IPS-18c (cell line): ENCODE data around the gene ELK1.

Experiments used
- H3K4me3 ChIP-seq: 2 replicates; pipeline ENCODE4 v1.7.0; 2013; ENCODE audit warnings: low read depth, mild to moderate bottlenecking, low read length, moderate library complexity; ENCODE audit not compliant: insufficient read depth
- H3K9me3 ChIP-seq: one replicate; pipeline ENCODE4 v1.6.1; 2013; ENCODE audit warnings: mild to moderate bottlenecking, low read length, moderate library complexity; ENCODE audit not compliant: control insufficient read depth, insufficient read depth

ELK1 gene

DNA sequence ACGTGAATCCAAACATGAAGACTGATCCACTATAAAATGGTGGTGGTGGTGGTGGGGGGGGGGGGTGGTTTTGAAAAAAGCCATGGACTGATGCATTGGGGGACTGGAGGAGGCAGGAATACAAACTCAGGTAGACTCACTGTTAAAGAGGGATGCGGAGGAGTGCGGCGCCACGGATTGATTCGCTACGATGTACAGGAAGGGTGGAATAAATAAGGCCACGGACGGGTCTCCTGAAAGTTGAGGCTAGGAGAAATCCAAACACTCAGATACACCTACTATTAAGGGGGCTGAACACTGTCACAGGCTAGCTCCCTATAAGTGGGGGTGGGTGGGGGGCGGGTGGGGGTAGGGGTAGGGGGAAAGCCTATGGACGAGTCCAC is 591 bp downstream of the ELK1 start:
- H3K4me3 ChIP-seq: peak overlapping the region; percentile 63

GRCh38 chrX:47649271-47649670 is 1.1 kb downstream of the ELK1 start:
- H3K9me3 ChIP-seq: peaks cover 5% of the 10 kb centered on the region
- H3K4me3 ChIP-seq: peak overlapping the region; percentile 36

More for the DNA sequence above, 591 bp downstream of the ELK1 start:
- peaks cover 5% of the 10 kb centered on the region for H3K9me3 ChIP-seq

GRCh38 chrX:47648376-47648775 is 2.0 kb downstream of the ELK1 start:
- Histone ChIP-seq H3K9me3 (peaks cover 5% of the 10 kb centered on the region), H3K4me3 (no peak overlapping the region)

DNA sequence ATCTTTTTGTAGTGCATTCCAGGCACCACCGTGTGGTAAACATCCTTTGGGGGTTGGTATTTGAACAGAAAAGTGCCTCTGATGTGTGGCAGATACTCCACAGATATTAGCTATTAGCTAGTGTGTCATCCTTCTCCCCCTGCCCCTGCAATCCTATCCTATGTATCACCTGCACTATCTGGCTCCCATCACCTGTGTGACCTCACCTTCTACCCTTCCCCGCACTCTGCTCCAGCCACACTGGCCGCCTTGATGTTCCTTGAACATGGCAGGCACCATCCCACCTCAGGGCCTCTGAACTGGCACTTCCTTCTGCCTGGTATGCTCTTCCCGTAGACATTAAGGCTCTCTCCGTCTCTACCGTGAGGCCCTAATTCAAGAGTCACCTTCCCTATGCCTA is 3.7 kb downstream of the ELK1 start:
- H3K4me3 ChIP-seq: no peak overlapping the region
- peaks cover 5% of the 10 kb centered on the region for H3K9me3 ChIP-seq

GRCh38 chrX:47645530-47645929 is 4.8 kb downstream of the ELK1 start:
- H3K9me3 ChIP-seq: peaks cover 11% of the 10 kb centered on the region
- no peak overlapping the region for H3K4me3 ChIP-seq

DNA sequence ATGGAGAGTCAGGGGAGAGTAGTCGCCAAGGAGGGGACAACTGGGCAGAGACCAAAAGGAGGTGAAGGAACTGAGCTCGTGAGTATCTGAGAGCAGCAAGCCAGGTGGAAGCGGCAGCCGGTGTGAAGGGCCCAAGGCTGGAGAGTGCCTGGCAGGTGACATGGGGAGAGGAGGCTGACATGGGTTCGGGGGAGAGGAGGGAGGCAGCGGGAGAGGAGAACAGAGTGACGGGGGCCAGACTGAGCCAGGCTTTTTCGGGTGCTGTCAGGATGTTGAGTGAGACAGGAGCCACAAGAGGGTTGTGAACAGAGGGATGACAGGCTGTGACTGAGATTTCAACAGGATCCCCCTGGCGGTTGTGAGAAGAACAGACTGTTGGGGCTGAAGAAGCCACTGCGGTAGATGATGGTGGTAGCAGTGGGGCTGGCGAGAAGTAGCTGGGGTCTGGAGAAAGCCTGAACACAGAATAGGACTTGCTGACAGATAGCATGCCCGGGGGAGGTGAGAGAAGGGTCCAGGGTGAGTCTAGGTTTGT is 5.7 kb downstream of the ELK1 start:
- H3K4me3 ChIP-seq: no peak overlapping the region
- peaks cover 18% of the 10 kb centered on the region for H3K9me3 ChIP-seq

GRCh38 chrX:47643926-47644325 is 6.4 kb downstream of the ELK1 start:
- Histone ChIP-seq H3K9me3 (peaks cover 19% of the 10 kb centered on the region), H3K4me3 (no peak overlapping the region)

DNA sequence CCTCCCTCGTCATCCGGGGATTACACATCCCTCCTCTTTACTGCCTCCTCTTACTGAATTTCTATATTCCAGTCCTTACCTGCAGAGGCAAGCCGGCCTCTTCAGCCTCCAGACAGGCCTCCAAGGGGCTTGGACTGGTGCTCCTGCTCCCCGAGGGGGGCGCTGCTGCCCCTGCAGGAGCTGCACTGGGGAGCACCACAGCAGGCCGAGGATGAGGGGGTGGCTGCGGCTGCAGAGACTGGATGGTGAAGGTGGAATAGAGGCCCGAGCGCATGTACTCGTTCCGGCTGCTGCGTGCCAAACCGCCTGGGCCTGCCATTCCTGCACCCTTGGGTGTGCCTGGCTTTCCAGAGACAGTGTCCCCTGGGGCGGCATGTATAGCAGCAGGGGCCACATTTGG is 11.5 kb downstream of the ELK1 start:
- no peak overlapping the region for H3K4me3 ChIP-seq

GRCh38 chrX:47637546-47638195 is 12.7 kb downstream of the ELK1 start:
- H3K4me3 ChIP-seq: peak overlapping the region; percentile 15; the same call in 1 of the 2 replicates
- peaks cover 20% of the 10 kb centered on the region for H3K9me3 ChIP-seq

More for the DNA sequence above, 11.5 kb downstream of the ELK1 start:
- peaks cover 20% of the 10 kb centered on the region for H3K9me3 ChIP-seq

GRCh38 chrX:47634871-47635575 is 15.3 kb downstream of the ELK1 start:
- H3K9me3 ChIP-seq: peaks cover 13% of the 10 kb centered on the region
- H3K4me3 ChIP-seq: no peak overlapping the region

GRCh38 chrX:47633689-47634590 is 16.4 kb downstream of the ELK1 start:
- Histone ChIP-seq H3K9me3 (peaks cover 10% of the 10 kb centered on the region), H3K4me3 (no peak overlapping the region)

DNA sequence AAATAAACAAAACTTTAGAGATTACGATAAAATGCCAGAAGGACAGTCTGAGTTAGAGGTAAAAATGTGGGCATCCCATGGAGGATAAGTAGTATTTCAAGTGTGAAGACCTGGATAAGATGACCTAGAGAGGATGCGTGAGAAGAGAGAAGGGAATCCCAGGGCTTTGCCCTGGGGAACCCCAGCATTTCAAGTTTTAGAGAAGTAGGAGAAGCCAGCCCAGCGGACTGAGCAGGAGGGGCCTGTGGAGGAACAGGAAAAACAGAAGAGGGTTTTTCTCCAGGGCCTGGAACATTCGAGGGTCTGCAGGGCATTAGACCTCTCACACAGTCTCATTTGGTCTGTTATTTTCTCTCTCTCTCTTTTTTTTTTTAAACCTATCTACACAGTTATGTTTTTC is 17.7 kb downstream of the ELK1 start:
- Histone ChIP-seq H3K9me3 (peaks cover 7% of the 10 kb centered on the region), H3K4me3 (no peak overlapping the region)

GRCh38 chrX:47631676-47632075 is 18.7 kb downstream of the ELK1 start:
- Histone ChIP-seq H3K9me3 (peaks cover 10% of the 10 kb centered on the region), H3K4me3 (no peak overlapping the region)

GRCh38 chrX:47629419-47630200 is 20.8 kb downstream of the ELK1 start, which contains the start of gene CFP:
CFP (minus strand) TSS chrX:47629930; CDS start chrX:47629844, 86 bp downstream.
- Histone ChIP-seq H3K4me3 (no peak within 1 kb of the TSS; the same call in 1 of the 2 replicates), H3K9me3 (peaks cover 10% of the 10 kb centered on the region)

GRCh38 chrX:47628982-47629381 is 21.4 kb downstream of the ELK1 start:
- Histone ChIP-seq H3K4me3 (no peak overlapping the region), H3K9me3 (peaks cover 10% of the 10 kb centered on the region)

- Histone ChIP-seq H3K4me3 (no peak overlapping the region), H3K9me3 (peaks cover 5% of the 10 kb centered on the region)
These were observed 25.0 kb downstream of the ELK1 start for GRCh38 chrX:47625365-47625764.
